Spleen (tissue), 7 donors: ENCODE results near the gene TBX3.

Experiments
- CTCF ChIP-seq, 11 experiments: fragments of 200-600 bp in 7 of 11; fragments of 450-650 bp in 4 of 11; sonication (generic) in 4 of 11; IDR thresholded peaks in 8 of 11; conservative IDR thresholded peaks in 3 of 11; 1 replicate in 7 of 11; 2 replicates in 4 of 11; pipeline versions ENCODE4 v1.4.0 to v1.8.0; 2016 to 2021; ENCODE audit warnings: antibody characterized with exemption in 11 of 11, inconsistent platforms in 4 of 11, mild to moderate bottlenecking in 1 of 11
- POLR2A ChIP-seq, 3 donors: fragments of 450-650 bp; IDR thresholded peaks; one replicate each; pipeline ENCODE4 v1.5.1; 2017; ENCODE audit warnings: antibody characterized with exemption in 3 of 3, mild to moderate bottlenecking in 1 of 3
- POLR2AphosphoS5 ChIP-seq, 3 donors: sonication (generic); formaldehyde crosslinking; IDR thresholded peaks; one replicate each; pipeline ENCODE4 v1.5.1; 2017; ENCODE audit warnings: antibody characterized with exemption in 3 of 3
- donor health status: DM: no; HTN: no; CAD: no; lungs with moderate emphysema.
- donor health status: DM: no; HTN: no; CAD: no.
- donor health status: DM: no; HTN: no; CAD: no.

- TF ChIP-seq CTCF (IDR thresholded peaks at IDR 0.05 in 8 of 11, conservative IDR thresholded peaks at IDR 0.05 in 3 of 11) (no peak), POLR2A (IDR thresholded peaks at IDR 0.05) (no peak), POLR2AphosphoS5 (IDR thresholded peaks at IDR 0.05) (no peak)
Measured at GRCh38 chr12:114692186-114693058, 8.4 kb upstream of the TBX3 start.
